ENCODE data around the gene FAM89B.
A peak's percentile ranks its signal among the peaks of the same experiment; 100 is the strongest.
"Not testable (repeated sequence)": the region's sequence is repeated elsewhere in the genome, so short reads cannot be mapped to it uniquely, and the experiment has no call there.

Gene FAM89B

GRCh38 chr11:65557280-65558001 is 14.9 kb upstream of the FAM89B start:
- DNase-seq = no peak

GRCh38 chr11:65558002-65558929 is 14.1 kb upstream of the FAM89B start, which contains the start of gene LTBP3:
Gene LTBP3 (minus strand): TSS chr11:65558359. CDS start chr11:65557959, 400 bp downstream.
- DNase-seq = peak; percentile 91

GRCh38 chr11:65558930-65559509 is 13.3 kb upstream of the FAM89B start:
- DNase-seq = peak; percentile 71

- DNase-seq = no peak
Measured at GRCh38 chr11:65559535-65559934, 12.8 kb upstream of the FAM89B start.

- DNase-seq = peak; percentile 59
Measured at GRCh38 chr11:65559951-65560537, 12.3 kb upstream of the FAM89B start.

- peak; percentile 74 for DNase-seq
Measured at GRCh38 chr11:65560555-65561418, 11.6 kb upstream of the FAM89B start.

- no peak for DNase-seq
Measured at GRCh38 chr11:65562020-65562419, 10.3 kb upstream of the FAM89B start.

GRCh38 chr11:65562788-65563187 is 9.6 kb upstream of the FAM89B start:
- DNase-seq = no peak

GRCh38 chr11:65563601-65564000 is 8.7 kb upstream of the FAM89B start:
- no peak for DNase-seq

GRCh38 chr11:65564879-65565559 is 7.3 kb upstream of the FAM89B start:
- DNase-seq = not testable (repeated sequence)

- no peak for DNase-seq
Measured at GRCh38 chr11:65565624-65566453, 6.5 kb upstream of the FAM89B start.

- DNase-seq = no peak
Measured at GRCh38 chr11:65569164-65569972, 3.0 kb upstream of the FAM89B start.

GRCh38 chr11:65569973-65570918 is 2.1 kb upstream of the FAM89B start, which contains the start of gene ZNRD2:
Gene ZNRD2 (plus strand): TSS chr11:65570477. CDS start chr11:65570492, 15 bp downstream.
- peak; percentile 99 for DNase-seq

GRCh38 chr11:65571420-65571819 is 918 bp upstream of the FAM89B start:
- no peak for DNase-seq

GRCh38 chr11:65571940-65572339 is 398 bp upstream of the FAM89B start:
- DNase-seq = peak; percentile 55

- DNase-seq = no peak
Measured at GRCh38 chr11:65573391-65574079, 1.2 kb downstream of the FAM89B start.

GRCh38 chr11:65574109-65574810 is 1.9 kb downstream of the FAM89B start:
- peak; percentile 95 for DNase-seq

Measured in fibroblast of skin of scalp (primary cell).